Mesendoderm (in vitro differentiated cells): Measurements from ENCODE around the gene KHDC4.

Experiments
- DNase-seq: peaks from one replicate; pipeline ENCODE4 v3.0.0; 2013
- H2AK5ac ChIP-seq: 2 replicates; pipeline ENCODE4 v1.6.1; 2013; ENCODE audit warnings: low read length, inconsistent platforms
- H2BK120ac ChIP-seq: 2 replicates; pipeline ENCODE4 v1.6.1; 2013; ENCODE audit warnings: low read depth, mild to moderate bottlenecking, low read length, moderate library complexity, mixed read lengths
- H2BK15ac ChIP-seq: replicated peaks from 2 replicates; pipeline ENCODE4 v1.6.1; 2013; ENCODE audit warnings: low read depth, mild to moderate bottlenecking, moderate library complexity
- H2BK5ac ChIP-seq: 2 replicates; pipeline ENCODE4 v1.6.1; 2013; ENCODE audit warnings: low read length, inconsistent platforms
- H3K18ac ChIP-seq: 2 replicates; pipeline ENCODE4 v1.6.1; 2013; ENCODE audit warnings: mild to moderate bottlenecking, low read length, mixed read lengths
- H3K23ac ChIP-seq: one replicate; pipeline ENCODE4 v1.6.1; 2013; ENCODE audit warnings: low read length
- H3K27ac ChIP-seq: 2 replicates; pipeline ENCODE4 v1.5.1; 2013; ENCODE audit warnings: low read depth, mild to moderate bottlenecking, inconsistent platforms, low read length, moderate library complexity
- H3K27me3 ChIP-seq: 2 replicates; pipeline ENCODE4 v1.6.1; 2013; ENCODE audit warnings: low read length, control low read depth, mild to moderate bottlenecking, inconsistent platforms; ENCODE audit not compliant: insufficient read depth, poor library complexity
- H3K36me3 ChIP-seq: 2 replicates; pipeline ENCODE4 v1.6.1; 2013; ENCODE audit warnings: low read length, inconsistent platforms; ENCODE audit not compliant: control insufficient read depth, insufficient read depth
- H3K4ac ChIP-seq: one replicate; pipeline ENCODE4 v1.6.1; 2013; ENCODE audit warnings: low read depth, mild to moderate bottlenecking, low read length, moderate library complexity
- H3K4me1 ChIP-seq: 2 replicates; pipeline ENCODE4 v1.6.1; 2013; ENCODE audit warnings: low read depth, low read length, inconsistent platforms; ENCODE audit not compliant: control insufficient read depth
- H3K4me2 ChIP-seq: 2 replicates; pipeline ENCODE4 v1.6.1; 2013; ENCODE audit warnings: low read length
- H3K4me3 ChIP-seq: 2 replicates; pipeline ENCODE4 v1.5.1; 2013; ENCODE audit warnings: mild to moderate bottlenecking, low read length
- H3K56ac ChIP-seq: one replicate; pipeline ENCODE4 v1.6.1; 2013; ENCODE audit warnings: low read length
- H3K79me1 ChIP-seq: 2 replicates; pipeline ENCODE4 v1.6.1; 2013; ENCODE audit warnings: low read length, inconsistent platforms
- H3K79me2 ChIP-seq: 2 replicates; pipeline ENCODE4 v1.6.1; 2013; ENCODE audit warnings: mild to moderate bottlenecking, low read length; ENCODE audit not compliant: control insufficient read depth, insufficient read depth
- H3K9ac ChIP-seq: 2 replicates; pipeline ENCODE4 v1.6.1; 2013; ENCODE audit warnings: low read length, inconsistent platforms
- H4K5ac ChIP-seq: one replicate; pipeline ENCODE4 v1.6.1; 2013; ENCODE audit warnings: low read length
- H4K8ac ChIP-seq: one replicate; pipeline ENCODE4 v1.6.1; 2013; ENCODE audit warnings: low read depth, mild to moderate bottlenecking, control low read depth, low read length, moderate library complexity
- WGBS: extraction: QIAGEN DNeasy Blood & Tissue Kit; methylation state at CpG from one replicate; pipeline ENCODE4 v1.1.7; 2013; ENCODE audit warnings: low lambda C conversion rate, missing lambda C conversion rate; ENCODE audit not compliant: insufficient coverage; ENCODE audit errors: extremely low coverage; 5-methylcytosine and 5-hydroxymethylcytosine counted together

The KHDC4 gene

DNA sequence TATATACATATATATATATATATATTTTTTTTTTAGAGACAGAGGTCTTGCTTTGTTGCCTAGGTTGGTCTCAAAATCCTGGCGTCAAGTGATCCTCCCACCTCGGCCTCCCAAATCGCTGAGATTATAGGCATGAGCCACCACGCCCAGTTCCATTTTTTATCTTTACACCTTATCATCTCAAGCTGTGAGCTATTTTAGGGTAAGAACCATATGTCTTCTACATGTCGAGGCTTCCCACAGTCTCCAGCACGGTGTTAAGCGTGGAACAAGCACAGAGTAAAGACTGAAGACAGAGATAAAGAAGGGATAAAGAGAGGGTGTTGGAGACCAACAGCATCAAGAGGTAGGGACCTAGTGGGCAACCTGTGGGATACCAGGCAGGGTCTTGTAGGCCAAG lies 30.0 kb upstream of the KHDC4 start:
- peak; percentile 56 for DNase-seq
- H3K4me1 ChIP-seq = no peaks in the 10 kb centered on the region
- peaks cover 27% of the 10 kb centered on the region for H3K36me3 ChIP-seq
- peaks cover 4% of the 10 kb centered on the region for H3K79me2 ChIP-seq
- no peaks in the 10 kb centered on the region for H3K27me3 ChIP-seq
- no peak overlapping the region for H4K8ac ChIP-seq
- H3K27ac ChIP-seq = no peak overlapping the region
- H3K18ac ChIP-seq = no peak overlapping the region
- H3K4me3 ChIP-seq = no peak overlapping the region
- H3K79me1 ChIP-seq = peaks cover 12% of the 10 kb centered on the region
- H2BK120ac ChIP-seq = no peak overlapping the region
- no peak overlapping the region for H4K5ac ChIP-seq
- no peak overlapping the region for H3K9ac ChIP-seq
- WGBS = no CpG with 5 or more reads among the region's 7 CpGs
- no peak overlapping the region for H3K4me2 ChIP-seq
- H3K4ac ChIP-seq = no peak overlapping the region
- no peak overlapping the region for H3K23ac ChIP-seq
- no peak overlapping the region for H2BK15ac ChIP-seq
- no peak overlapping the region for H2BK5ac ChIP-seq
- no peak overlapping the region for H2AK5ac ChIP-seq
- H3K56ac ChIP-seq = no peak overlapping the region

DNA sequence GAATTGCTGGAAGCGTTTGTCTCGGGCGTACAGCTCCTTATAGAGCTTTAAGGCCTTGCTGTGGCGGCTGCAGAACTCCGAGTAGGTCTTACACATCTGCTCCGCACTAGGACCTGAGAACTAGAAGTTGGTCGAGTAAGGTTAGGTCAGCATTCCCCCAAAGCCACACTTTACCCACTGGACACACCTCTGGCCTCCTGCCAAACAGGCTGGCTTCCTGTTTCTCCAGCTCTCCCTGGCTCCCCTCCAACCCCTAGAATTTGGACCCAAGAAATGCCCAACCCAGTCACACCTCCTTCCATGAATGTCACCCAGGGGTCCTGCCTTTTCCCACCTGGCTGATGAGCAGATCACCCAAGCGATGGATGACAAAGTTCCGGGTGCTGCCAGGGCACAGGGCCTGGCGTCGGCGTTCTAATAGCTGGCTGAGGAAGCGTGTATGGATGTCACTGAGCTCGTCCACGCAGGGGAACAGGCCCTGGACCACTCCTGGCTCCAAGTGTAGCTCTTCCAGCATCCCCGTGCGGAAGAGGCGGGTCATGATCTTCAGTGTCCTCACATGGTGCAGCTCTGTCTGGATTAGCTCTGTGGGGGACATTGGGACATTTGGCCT lies 28.5 kb upstream of the KHDC4 start:
- Histone ChIP-seq H3K18ac (no peak overlapping the region), H4K8ac (no peak overlapping the region), H3K4me2 (no peak overlapping the region), H3K79me2 (no peaks in the 10 kb centered on the region), H3K23ac (no peak overlapping the region), H2BK5ac (no peak overlapping the region), H4K5ac (no peak overlapping the region), H2AK5ac (no peak overlapping the region), H3K36me3 (peaks cover 30% of the 10 kb centered on the region), H3K9ac (no peak overlapping the region), H3K4me3 (no peak overlapping the region), H3K27me3 (no peaks in the 10 kb centered on the region), H3K27ac (no peak overlapping the region), H3K4me1 (no peaks in the 10 kb centered on the region), H3K79me1 (peaks cover 11% of the 10 kb centered on the region), H2BK120ac (no peak overlapping the region), H2BK15ac (no peak overlapping the region), H3K4ac (no peak overlapping the region), H3K56ac (no peak overlapping the region)
- no CpG with 5 or more reads among the region's 18 CpGs for WGBS
- DNase-seq = no peak

DNA sequence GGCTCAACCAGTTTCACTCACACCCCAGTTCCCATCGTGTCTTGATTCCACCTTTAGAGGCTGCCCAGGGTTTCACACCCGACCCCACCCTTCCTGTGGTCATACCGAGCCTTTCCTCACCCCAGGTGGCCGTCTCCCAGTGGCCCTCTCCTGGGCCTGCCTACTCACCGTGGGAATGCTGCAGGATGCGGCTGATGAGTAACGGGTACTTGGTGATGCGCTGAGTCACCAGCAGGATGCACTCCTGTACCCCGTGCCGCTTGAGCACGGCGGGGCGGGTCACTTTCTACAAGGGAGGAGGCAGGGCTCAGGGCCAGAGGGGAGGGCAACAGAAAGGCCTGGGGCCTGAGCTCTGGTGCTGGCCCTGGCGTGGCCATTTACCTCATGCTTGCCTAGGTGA lies 27.7 kb upstream of the KHDC4 start:
- peak; percentile 82 for DNase-seq
- Histone ChIP-seq H3K36me3 (peaks cover 33% of the 10 kb centered on the region), H3K18ac (no peak overlapping the region), H3K79me1 (peaks cover 7% of the 10 kb centered on the region), H2AK5ac (no peak overlapping the region), H3K27ac (no peak overlapping the region), H4K8ac (no peak overlapping the region), H4K5ac (no peak overlapping the region), H2BK120ac (no peak overlapping the region), H3K4ac (no peak overlapping the region), H2BK15ac (no peak overlapping the region), H3K79me2 (no peaks in the 10 kb centered on the region), H3K9ac (no peak overlapping the region), H3K23ac (peak overlapping the region; percentile 24), H2BK5ac (no peak overlapping the region), H3K4me3 (no peak overlapping the region), H3K4me2 (no peak overlapping the region), H3K4me1 (no peaks in the 10 kb centered on the region), H3K27me3 (no peaks in the 10 kb centered on the region), H3K56ac (no peak overlapping the region)
- no CpG with 5 or more reads among the region's 14 CpGs for WGBS

DNA sequence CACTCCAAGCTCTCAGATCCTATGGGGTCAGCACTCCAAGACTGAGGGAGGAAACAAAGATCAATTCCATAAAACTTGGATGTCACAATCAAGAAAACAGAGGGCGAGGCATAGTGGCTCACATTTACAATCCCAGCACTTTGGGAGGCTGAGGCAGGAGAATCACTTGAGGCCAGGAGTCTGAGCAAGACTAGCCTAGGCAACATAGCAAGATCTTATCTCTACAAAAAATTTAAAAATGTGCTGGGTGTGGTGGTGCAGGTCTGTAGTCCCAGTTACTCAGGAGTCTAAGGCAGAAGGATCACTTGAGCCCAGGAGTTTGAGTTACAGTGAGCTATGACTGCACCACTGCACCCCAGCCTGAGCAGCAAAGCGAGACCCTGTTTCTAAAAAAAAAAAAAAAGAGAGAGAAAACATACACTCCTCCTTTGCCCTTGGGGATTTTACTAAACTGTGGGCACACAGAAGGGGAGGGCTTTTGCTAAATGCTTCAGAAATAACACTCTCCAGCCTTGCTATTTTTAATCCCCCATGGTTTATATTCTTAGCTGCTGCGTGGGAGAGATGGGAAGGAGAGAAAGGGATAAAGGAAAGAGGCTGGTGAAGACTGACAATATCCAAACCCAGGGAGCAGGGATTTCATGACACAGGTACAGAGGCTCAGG lies 26.0 kb upstream of the KHDC4 start:
- Histone ChIP-seq H3K79me1 (peaks cover 1% of the 10 kb centered on the region), H3K36me3 (peaks cover 30% of the 10 kb centered on the region), H2BK120ac (no peak overlapping the region), H2BK15ac (no peak overlapping the region), H3K4ac (no peak overlapping the region), H3K27ac (no peak overlapping the region), H3K56ac (no peak overlapping the region), H4K8ac (no peak overlapping the region), H3K4me2 (no peak overlapping the region), H3K4me3 (no peak overlapping the region), H3K79me2 (no peaks in the 10 kb centered on the region), H3K18ac (no peak overlapping the region), H3K23ac (no peak overlapping the region), H2BK5ac (no peak overlapping the region), H4K5ac (no peak overlapping the region), H3K9ac (no peak overlapping the region), H2AK5ac (no peak overlapping the region), H3K27me3 (no peaks in the 10 kb centered on the region), H3K4me1 (no peaks in the 10 kb centered on the region)
- no CpG with 5 or more reads among the region's 3 CpGs for whole genome bisulfite sequencing
- DNase-seq = no peak

DNA sequence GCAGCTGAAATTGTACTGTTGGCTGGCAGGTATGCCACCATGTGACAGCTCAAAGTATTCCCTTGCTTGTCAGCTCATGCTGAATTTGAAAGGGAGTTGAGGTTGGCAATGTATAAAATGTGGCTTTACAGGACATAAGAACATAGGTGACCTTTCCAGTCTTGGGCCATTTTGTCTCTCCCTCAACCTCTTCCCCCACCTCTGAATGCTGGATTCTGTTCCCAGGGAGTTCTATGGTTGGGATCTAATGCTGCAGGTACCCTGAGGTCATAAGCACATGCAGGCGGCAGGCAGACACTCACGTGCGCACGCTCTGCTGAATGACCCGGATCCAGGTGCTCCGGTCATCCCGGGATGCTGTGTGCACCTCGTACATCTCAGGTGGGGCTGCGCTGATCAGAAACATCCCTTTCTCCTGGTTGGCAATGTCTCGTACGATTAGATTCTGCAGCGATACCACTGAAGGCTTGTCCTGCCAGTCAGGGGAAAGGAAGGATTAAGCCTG lies 23.2 kb upstream of the KHDC4 start:
- WGBS = no CpG with 5 or more reads among the region's 12 CpGs
- no peaks in the 10 kb centered on the region for H3K4me1 ChIP-seq
- H3K23ac ChIP-seq = no peak overlapping the region
- no peaks in the 10 kb centered on the region for H3K27me3 ChIP-seq
- no peak overlapping the region for H3K18ac ChIP-seq
- H3K4me2 ChIP-seq = no peak overlapping the region
- H3K4ac ChIP-seq = no peak overlapping the region
- H3K9ac ChIP-seq = no peak overlapping the region
- H2AK5ac ChIP-seq = no peak overlapping the region
- H3K27ac ChIP-seq = no peak overlapping the region
- no peak overlapping the region for H3K56ac ChIP-seq
- peaks cover 24% of the 10 kb centered on the region for H3K36me3 ChIP-seq
- H3K79me1 ChIP-seq = no peaks in the 10 kb centered on the region
- H4K8ac ChIP-seq = no peak overlapping the region
- H2BK5ac ChIP-seq = no peak overlapping the region
- no peak overlapping the region for H2BK15ac ChIP-seq
- H3K4me3 ChIP-seq = no peak overlapping the region
- no peak for DNase-seq
- no peak overlapping the region for H2BK120ac ChIP-seq
- no peaks in the 10 kb centered on the region for H3K79me2 ChIP-seq
- no peak overlapping the region for H4K5ac ChIP-seq
